Mesendoderm (in vitro differentiated cells): ENCODE data around the gene CNOT10.

Experiments
- DNase-seq: peaks from one replicate; pipeline ENCODE4 v3.0.0; 2013
- H2AK5ac ChIP-seq: 2 replicates; pipeline ENCODE4 v1.6.1; 2013; ENCODE audit warnings: low read length, inconsistent platforms
- H2BK120ac ChIP-seq: 2 replicates; pipeline ENCODE4 v1.6.1; 2013; ENCODE audit warnings: low read depth, mild to moderate bottlenecking, low read length, moderate library complexity, mixed read lengths
- H2BK15ac ChIP-seq: replicated peaks from 2 replicates; pipeline ENCODE4 v1.6.1; 2013; ENCODE audit warnings: low read depth, mild to moderate bottlenecking, moderate library complexity
- H2BK5ac ChIP-seq: 2 replicates; pipeline ENCODE4 v1.6.1; 2013; ENCODE audit warnings: low read length, inconsistent platforms
- H3K18ac ChIP-seq: 2 replicates; pipeline ENCODE4 v1.6.1; 2013; ENCODE audit warnings: mild to moderate bottlenecking, low read length, mixed read lengths
- H3K23ac ChIP-seq: one replicate; pipeline ENCODE4 v1.6.1; 2013; ENCODE audit warnings: low read length
- H3K27ac ChIP-seq: 2 replicates; pipeline ENCODE4 v1.5.1; 2013; ENCODE audit warnings: low read depth, mild to moderate bottlenecking, inconsistent platforms, low read length, moderate library complexity
- H3K27me3 ChIP-seq: 2 replicates; pipeline ENCODE4 v1.6.1; 2013; ENCODE audit warnings: low read length, control low read depth, mild to moderate bottlenecking, inconsistent platforms; ENCODE audit not compliant: insufficient read depth, poor library complexity
- H3K36me3 ChIP-seq: 2 replicates; pipeline ENCODE4 v1.6.1; 2013; ENCODE audit warnings: low read length, inconsistent platforms; ENCODE audit not compliant: control insufficient read depth, insufficient read depth
- H3K4ac ChIP-seq: one replicate; pipeline ENCODE4 v1.6.1; 2013; ENCODE audit warnings: low read depth, mild to moderate bottlenecking, low read length, moderate library complexity
- H3K4me1 ChIP-seq: 2 replicates; pipeline ENCODE4 v1.6.1; 2013; ENCODE audit warnings: low read depth, low read length, inconsistent platforms; ENCODE audit not compliant: control insufficient read depth
- H3K4me2 ChIP-seq: 2 replicates; pipeline ENCODE4 v1.6.1; 2013; ENCODE audit warnings: low read length
- H3K4me3 ChIP-seq: 2 replicates; pipeline ENCODE4 v1.5.1; 2013; ENCODE audit warnings: mild to moderate bottlenecking, low read length
- H3K56ac ChIP-seq: one replicate; pipeline ENCODE4 v1.6.1; 2013; ENCODE audit warnings: low read length
- H3K79me1 ChIP-seq: 2 replicates; pipeline ENCODE4 v1.6.1; 2013; ENCODE audit warnings: low read length, inconsistent platforms
- H3K79me2 ChIP-seq: 2 replicates; pipeline ENCODE4 v1.6.1; 2013; ENCODE audit warnings: mild to moderate bottlenecking, low read length; ENCODE audit not compliant: control insufficient read depth, insufficient read depth
- H3K9ac ChIP-seq: 2 replicates; pipeline ENCODE4 v1.6.1; 2013; ENCODE audit warnings: low read length, inconsistent platforms
- H4K5ac ChIP-seq: one replicate; pipeline ENCODE4 v1.6.1; 2013; ENCODE audit warnings: low read length
- H4K8ac ChIP-seq: one replicate; pipeline ENCODE4 v1.6.1; 2013; ENCODE audit warnings: low read depth, mild to moderate bottlenecking, control low read depth, low read length, moderate library complexity
- WGBS: extraction: QIAGEN DNeasy Blood & Tissue Kit; methylation state at CpG from one replicate; pipeline ENCODE4 v1.1.7; 2013; ENCODE audit warnings: low lambda C conversion rate, missing lambda C conversion rate; ENCODE audit not compliant: insufficient coverage; ENCODE audit errors: extremely low coverage; 5-methylcytosine and 5-hydroxymethylcytosine counted together

Gene CNOT10

DNA sequence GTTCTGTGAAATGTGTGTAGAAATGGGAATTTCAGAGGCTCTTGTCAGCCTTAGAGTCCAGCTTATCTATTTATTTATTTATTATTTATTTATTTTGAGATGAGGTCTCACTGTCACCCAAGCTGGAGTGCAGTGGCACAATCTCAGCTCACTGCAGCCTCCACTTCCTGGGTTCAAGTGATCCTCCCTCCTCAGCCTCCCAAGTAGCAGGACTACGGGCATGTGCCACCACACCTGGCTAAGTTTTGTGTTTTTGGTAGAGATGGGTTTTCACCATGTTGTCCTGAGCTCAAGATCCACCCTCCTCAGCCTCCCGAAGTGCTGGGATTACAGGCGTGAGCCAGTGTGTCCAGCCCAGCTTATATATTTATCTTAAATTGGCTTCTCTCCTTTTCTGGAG is 11.5 kb downstream of the CNOT10 start:
- H3K9ac ChIP-seq: no peak overlapping the region
- no peak for DNase-seq
- no peak overlapping the region for H3K18ac ChIP-seq
- peaks cover 4% of the 10 kb centered on the region for H3K79me2 ChIP-seq
- H3K4me3 ChIP-seq: no peak overlapping the region
- H3K36me3 ChIP-seq: no peaks in the 10 kb centered on the region
- H3K4ac ChIP-seq: no peak overlapping the region
- H3K27me3 ChIP-seq: no peaks in the 10 kb centered on the region
- H2BK5ac ChIP-seq: no peak overlapping the region
- H3K4me2 ChIP-seq: no peak overlapping the region
- H3K56ac ChIP-seq: no peak overlapping the region
- H3K27ac ChIP-seq: no peak overlapping the region
- no peak overlapping the region for H3K23ac ChIP-seq
- no peak overlapping the region for H2BK15ac ChIP-seq
- H3K79me1 ChIP-seq: no peaks in the 10 kb centered on the region
- no peak overlapping the region for H4K8ac ChIP-seq
- H2BK120ac ChIP-seq: no peak overlapping the region
- H3K4me1 ChIP-seq: no peaks in the 10 kb centered on the region
- no peak overlapping the region for H4K5ac ChIP-seq
- no CpG with 5 or more reads among the region's 3 CpGs for WGBS
- no peak overlapping the region for H2AK5ac ChIP-seq

DNA sequence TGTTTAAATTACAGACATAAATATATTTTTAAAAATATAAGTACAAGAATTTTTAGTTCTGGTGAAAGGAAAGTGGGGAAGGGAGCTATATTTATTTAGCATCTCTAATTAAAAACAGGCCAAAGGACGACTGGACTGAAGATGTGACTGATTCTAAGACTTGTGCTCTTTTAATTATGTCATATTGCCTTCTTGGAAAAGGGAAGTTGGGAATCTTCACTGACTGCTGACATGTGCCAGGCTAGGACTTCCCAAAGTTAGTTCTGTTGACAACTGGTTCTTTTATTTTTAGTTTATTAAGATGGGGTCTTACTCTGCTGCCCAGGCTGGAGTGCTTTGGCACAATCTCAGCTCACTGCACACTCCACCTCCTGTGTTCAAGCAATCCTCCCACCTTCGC is 13.5 kb downstream of the CNOT10 start:
- Histone ChIP-seq H3K4me2 (no peak overlapping the region), H3K36me3 (no peaks in the 10 kb centered on the region), H2BK15ac (no peak overlapping the region), H2BK5ac (no peak overlapping the region), H3K27ac (no peak overlapping the region), H3K56ac (no peak overlapping the region), H4K5ac (no peak overlapping the region), H2AK5ac (no peak overlapping the region), H3K4me3 (no peak overlapping the region), H3K4me1 (no peaks in the 10 kb centered on the region), H3K79me2 (peaks cover 4% of the 10 kb centered on the region), H4K8ac (no peak overlapping the region), H3K18ac (no peak overlapping the region), H2BK120ac (no peak overlapping the region), H3K9ac (no peak overlapping the region), H3K23ac (no peak overlapping the region), H3K4ac (no peak overlapping the region), H3K27me3 (no peaks in the 10 kb centered on the region), H3K79me1 (no peaks in the 10 kb centered on the region)
- WGBS: no CpG with 5 or more reads among the region's 2 CpGs
- DNase-seq: no peak

DNA sequence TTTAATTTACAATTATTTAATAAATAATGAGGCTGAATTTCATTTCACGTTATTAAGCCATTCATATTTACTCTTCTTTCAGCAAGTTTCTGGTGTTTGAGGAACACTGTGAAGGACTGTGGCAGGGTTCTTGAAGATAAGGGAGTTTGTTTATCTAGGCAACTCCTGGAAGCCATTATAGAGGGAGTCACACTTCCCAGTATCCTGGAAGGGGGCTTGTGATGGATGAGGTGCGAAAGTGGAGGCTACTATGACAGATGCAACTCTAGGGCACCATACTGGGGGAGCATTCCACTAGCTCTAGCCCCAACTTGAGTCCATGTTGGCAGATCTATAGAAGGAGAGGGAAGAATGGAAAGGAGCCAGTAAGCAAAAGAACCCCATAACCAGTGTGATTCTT is 14.4 kb downstream of the CNOT10 start:
- DNase-seq: peak; percentile 59
- no peaks in the 10 kb centered on the region for H3K27me3 ChIP-seq
- no CpG with 5 or more reads among the region's 2 CpGs for WGBS

DNA sequence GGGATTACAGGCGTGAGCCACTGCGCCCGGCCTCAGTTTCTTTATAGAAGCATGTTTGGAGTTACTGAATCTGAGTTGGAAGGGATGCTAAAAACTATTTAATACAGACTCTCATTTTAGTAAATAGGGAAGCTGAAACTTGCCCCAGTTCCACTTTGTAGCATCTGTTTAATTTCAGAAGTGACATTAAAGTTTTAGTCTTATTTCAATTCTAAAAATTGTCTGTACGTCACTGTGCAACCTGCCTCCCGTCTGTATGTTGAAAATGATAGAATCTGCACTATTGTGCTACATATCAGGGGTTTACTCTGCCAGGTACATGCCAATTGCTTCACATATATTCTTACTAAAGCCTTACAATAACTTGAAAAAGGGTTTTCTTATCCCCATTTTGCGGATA is 15.3 kb downstream of the CNOT10 start:
- no peak overlapping the region for H3K27ac ChIP-seq
- no peak overlapping the region for H3K23ac ChIP-seq
- H2BK5ac ChIP-seq: no peak overlapping the region
- no peak overlapping the region for H2AK5ac ChIP-seq
- H3K79me2 ChIP-seq: peaks cover 4% of the 10 kb centered on the region
- no CpG with 5 or more reads among the region's 6 CpGs for WGBS
- no peak overlapping the region for H2BK15ac ChIP-seq
- no peaks in the 10 kb centered on the region for H3K27me3 ChIP-seq
- DNase-seq: no peak
- H2BK120ac ChIP-seq: no peak overlapping the region
- H4K8ac ChIP-seq: no peak overlapping the region
- H3K4ac ChIP-seq: no peak overlapping the region
- H4K5ac ChIP-seq: no peak overlapping the region
- H3K4me2 ChIP-seq: no peak overlapping the region
- no peak overlapping the region for H3K4me3 ChIP-seq
- no peaks in the 10 kb centered on the region for H3K36me3 ChIP-seq
- H3K4me1 ChIP-seq: no peaks in the 10 kb centered on the region
- H3K18ac ChIP-seq: no peak overlapping the region
- no peaks in the 10 kb centered on the region for H3K79me1 ChIP-seq
- H3K9ac ChIP-seq: no peak overlapping the region
- H3K56ac ChIP-seq: no peak overlapping the region

More for the DNA sequence above, 14.4 kb downstream of the CNOT10 start:
- H2BK120ac ChIP-seq: no peak overlapping the region
- no peak overlapping the region for H3K4me2 ChIP-seq
- no peak overlapping the region for H4K8ac ChIP-seq
- H3K4me1 ChIP-seq: no peaks in the 10 kb centered on the region
- H2BK5ac ChIP-seq: no peak overlapping the region
- no peak overlapping the region for H3K27ac ChIP-seq
- H3K18ac ChIP-seq: no peak overlapping the region
- H3K36me3 ChIP-seq: no peaks in the 10 kb centered on the region
- H3K79me1 ChIP-seq: no peaks in the 10 kb centered on the region
- H3K4me3 ChIP-seq: no peak overlapping the region
- H3K23ac ChIP-seq: no peak overlapping the region
- no peak overlapping the region for H2BK15ac ChIP-seq
- no peak overlapping the region for H4K5ac ChIP-seq
- no peak overlapping the region for H2AK5ac ChIP-seq
- no peak overlapping the region for H3K4ac ChIP-seq
- no peak overlapping the region for H3K56ac ChIP-seq
- H3K9ac ChIP-seq: no peak overlapping the region
- H3K79me2 ChIP-seq: peaks cover 4% of the 10 kb centered on the region

DNA sequence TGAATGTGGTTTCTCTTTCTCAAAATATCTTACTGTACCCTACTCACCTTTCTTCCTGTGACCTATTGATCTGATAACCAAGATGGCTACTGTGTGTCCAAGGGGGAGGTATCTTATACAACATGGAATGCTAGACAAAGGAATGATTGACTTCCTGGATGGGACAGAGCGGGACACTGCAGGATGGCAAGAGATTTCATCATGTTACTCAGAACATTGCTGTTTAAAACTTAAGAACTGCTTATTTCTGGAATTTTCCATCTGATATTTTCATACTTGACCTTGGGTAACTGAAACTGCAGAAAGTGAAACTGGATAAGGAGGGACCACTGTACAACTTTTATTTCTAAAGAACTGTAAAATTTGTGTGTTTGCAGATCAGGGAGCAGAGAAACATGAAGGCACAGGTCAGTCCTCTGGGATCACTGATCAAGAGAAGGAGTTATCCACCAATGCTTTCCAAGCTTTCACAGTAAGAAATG is 18.5 kb downstream of the CNOT10 start:
- no peak overlapping the region for H3K4ac ChIP-seq
- H3K79me1 ChIP-seq: no peaks in the 10 kb centered on the region
- no peak overlapping the region for H2AK5ac ChIP-seq
- peaks cover 4% of the 10 kb centered on the region for H3K79me2 ChIP-seq
- H3K56ac ChIP-seq: no peak overlapping the region
- no peak overlapping the region for H4K5ac ChIP-seq
- no peak overlapping the region for H4K8ac ChIP-seq
- no peak for DNase-seq
- no peak overlapping the region for H3K18ac ChIP-seq
- H3K4me3 ChIP-seq: no peak overlapping the region
- H3K36me3 ChIP-seq: no peaks in the 10 kb centered on the region
- no peak overlapping the region for H2BK15ac ChIP-seq
- H2BK120ac ChIP-seq: no peak overlapping the region
- no peak overlapping the region for H3K4me2 ChIP-seq
- no peak overlapping the region for H3K23ac ChIP-seq
- peaks cover 2% of the 10 kb centered on the region for H3K4me1 ChIP-seq
- no peak overlapping the region for H3K9ac ChIP-seq
- no peaks in the 10 kb centered on the region for H3K27me3 ChIP-seq
- H3K27ac ChIP-seq: no peak overlapping the region
- H2BK5ac ChIP-seq: no peak overlapping the region
- no CpG with 5 or more reads among the region's 1 CpG for WGBS

DNA sequence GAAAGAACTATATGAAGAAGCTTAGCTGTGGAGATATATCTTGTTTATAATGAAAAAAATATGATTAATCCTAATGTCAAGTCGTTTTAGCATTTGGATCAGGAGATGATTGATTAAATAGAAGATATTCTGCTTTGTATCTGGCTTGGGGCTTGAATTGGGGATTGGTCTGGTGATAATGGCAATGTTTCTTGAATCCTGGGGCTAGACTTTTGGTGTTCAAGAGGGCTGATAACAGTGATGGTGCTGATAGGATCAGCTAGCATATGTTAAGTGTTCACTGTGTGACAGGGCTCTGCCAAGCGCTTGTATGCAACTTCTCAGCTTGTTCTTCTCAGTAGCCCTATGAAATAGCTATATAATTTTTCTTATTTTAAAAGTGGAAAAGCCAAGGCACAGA is 20.2 kb downstream of the CNOT10 start:
- Histone ChIP-seq H3K4me2 (no peak overlapping the region), H3K4ac (no peak overlapping the region), H3K79me1 (no peaks in the 10 kb centered on the region), H3K4me3 (no peak overlapping the region), H3K79me2 (no peaks in the 10 kb centered on the region), H3K56ac (no peak overlapping the region), H2BK120ac (no peak overlapping the region), H3K27me3 (no peaks in the 10 kb centered on the region), H3K18ac (no peak overlapping the region), H2BK5ac (no peak overlapping the region), H2AK5ac (no peak overlapping the region), H2BK15ac (no peak overlapping the region), H3K23ac (no peak overlapping the region), H4K5ac (no peak overlapping the region), H3K4me1 (peaks cover 2% of the 10 kb centered on the region), H3K9ac (no peak overlapping the region), H3K36me3 (no peaks in the 10 kb centered on the region), H4K8ac (no peak overlapping the region), H3K27ac (no peak overlapping the region)
- DNase-seq: peak; percentile 83
- WGBS: no CpG with 5 or more reads among the region's 2 CpGs
